ENCODE data around the gene KIRREL2.

GRCh38 chr19:35846038-35846668 is 10.6 kb upstream of the KIRREL2 start:
- no peak for TF ChIP-seq CTCF (IDR thresholded peaks at IDR 0.05 in 8 of 11, conservative IDR thresholded peaks at IDR 0.05 in 3 of 11)
- TF ChIP-seq POLR2A (IDR thresholded peaks at IDR 0.05), result no peak

Data from spleen (tissue), 7 donors.